ENCODE results near the gene TMC4.
"Not testable (repeated sequence)": the region's sequence is repeated elsewhere in the genome, so short reads cannot be mapped to it uniquely, and the experiment has no call there.

The TMC4 gene

DNA sequence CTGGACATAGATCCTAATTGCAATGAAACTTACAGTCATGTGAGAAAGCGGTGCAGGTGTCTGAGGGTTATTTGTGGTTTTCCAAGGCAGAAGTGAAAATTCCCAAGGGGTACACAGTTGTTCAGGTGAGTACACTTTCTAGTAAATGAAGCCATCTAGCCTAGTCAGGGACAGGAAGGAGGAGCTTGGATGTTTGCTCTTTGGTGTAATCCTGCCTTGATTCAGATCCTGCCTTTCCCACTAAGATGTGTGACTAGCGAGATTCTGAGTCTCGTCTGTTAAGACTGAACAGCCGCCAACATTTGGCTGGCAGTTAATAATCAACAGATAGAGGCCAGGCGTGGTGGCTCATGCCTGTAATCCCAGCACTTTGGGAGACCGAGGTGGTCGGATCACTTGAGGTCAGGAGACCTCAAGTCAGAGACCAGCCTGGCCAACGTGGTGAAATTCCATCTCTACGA, 30.2 kb upstream of the TMC4 start:
- no peak for DNase-seq

DNA sequence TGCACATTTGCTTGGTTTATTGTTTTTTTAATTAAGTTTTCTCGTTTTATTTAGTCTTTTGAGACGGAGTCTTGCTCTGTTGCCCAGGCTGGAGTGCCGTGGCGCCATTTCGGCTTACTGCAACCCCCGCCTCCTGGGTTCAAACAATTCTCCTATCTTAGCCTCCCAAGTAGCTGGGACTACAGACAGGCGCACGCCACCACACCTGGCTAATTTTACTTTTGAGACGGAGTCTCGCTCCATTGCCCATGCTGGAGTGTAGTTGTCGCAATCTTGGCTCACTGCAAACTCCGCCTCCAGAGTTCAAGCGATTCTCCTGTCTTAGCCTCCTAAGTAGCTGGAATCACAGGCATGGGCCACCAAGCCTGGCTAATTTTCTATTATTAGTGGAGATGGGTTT, 29.0 kb upstream of the TMC4 start:
- DNase-seq, result no peak

DNA sequence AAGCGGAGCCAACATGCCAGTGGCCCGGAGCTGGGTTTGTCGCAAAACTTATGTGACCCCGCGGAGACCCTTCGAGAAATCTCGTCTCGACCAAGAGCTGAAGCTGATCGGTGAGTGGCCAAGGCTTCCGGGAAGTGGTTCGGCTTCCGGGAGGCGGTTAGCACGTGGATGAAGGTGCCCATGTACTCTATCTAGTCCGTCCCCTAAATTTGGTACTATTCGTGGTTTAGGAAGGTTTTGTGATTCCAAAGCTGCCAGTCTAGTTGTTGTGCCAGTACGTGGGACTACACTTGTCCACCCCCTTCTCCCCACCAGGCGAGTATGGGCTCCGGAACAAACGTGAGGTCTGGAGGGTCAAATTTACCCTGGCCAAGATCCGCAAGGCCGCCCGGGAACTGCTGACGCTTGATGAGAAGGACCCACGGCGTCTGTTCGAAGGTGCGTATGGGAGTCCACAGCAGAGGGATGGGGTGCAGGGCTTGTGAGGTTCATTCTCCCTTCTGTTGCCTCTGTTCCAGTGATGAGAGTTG, 28.3 kb upstream of the TMC4 start:
- DNase-seq, result no peak

DNA sequence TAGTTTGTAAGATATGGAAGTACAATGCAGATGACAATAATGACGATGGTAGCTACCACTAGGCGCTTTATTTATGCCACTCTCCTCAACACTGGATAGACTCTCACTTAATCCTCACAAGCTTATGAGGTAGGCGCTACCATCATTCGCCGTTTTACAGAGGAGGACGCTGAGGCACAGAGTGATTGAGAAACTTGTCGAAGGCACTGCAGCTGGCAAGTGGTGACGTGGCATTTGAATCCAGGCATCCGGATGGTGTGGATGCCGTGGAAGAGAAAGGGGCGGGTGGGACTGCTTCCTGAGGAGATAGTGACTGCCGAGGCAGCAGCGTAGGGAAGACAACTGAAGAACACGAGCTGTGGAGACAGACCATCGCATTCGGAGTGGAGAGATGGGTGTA, 26.4 kb upstream of the TMC4 start:
- DNase-seq, result no peak

DNA sequence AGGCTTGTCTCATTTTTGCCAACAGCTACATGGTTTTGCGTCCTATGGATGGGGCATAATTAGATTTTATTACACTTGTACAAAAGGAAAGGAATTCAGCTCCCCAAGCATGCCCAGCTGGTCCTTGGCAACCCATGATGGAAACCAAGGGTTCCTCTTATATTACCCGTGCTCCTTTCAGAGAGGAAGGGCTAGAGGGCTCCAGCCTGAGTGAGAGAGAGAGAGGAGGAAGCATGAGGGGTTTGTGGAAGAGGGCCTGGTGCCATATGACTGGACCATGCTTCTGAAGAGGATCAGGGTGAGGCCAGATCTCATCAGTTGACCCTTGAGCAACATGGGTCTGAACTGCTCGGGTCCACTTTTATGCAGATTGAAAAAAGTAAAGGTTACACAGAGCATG, 24.2 kb upstream of the TMC4 start:
- no peak for DNase-seq

DNA sequence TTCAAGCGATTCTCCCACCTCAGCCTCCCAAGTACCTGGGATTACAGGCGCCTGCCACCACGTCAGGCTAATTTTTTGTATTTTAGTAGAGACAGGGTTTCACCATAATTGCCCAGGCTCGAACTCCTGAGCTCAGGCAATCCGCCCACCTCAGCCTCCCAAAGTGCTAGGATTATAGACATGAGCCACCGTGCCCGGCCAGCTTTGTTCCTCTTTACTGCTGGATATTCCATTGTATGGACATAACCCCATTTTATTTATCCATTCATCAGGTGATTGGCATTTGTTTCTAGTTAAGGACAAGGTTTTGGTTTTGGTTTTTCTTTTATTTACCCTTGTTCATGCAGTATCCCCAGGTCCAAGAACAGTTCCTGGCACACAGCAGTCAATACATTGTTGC, 23.6 kb upstream of the TMC4 start:
- no peak for DNase-seq

DNA sequence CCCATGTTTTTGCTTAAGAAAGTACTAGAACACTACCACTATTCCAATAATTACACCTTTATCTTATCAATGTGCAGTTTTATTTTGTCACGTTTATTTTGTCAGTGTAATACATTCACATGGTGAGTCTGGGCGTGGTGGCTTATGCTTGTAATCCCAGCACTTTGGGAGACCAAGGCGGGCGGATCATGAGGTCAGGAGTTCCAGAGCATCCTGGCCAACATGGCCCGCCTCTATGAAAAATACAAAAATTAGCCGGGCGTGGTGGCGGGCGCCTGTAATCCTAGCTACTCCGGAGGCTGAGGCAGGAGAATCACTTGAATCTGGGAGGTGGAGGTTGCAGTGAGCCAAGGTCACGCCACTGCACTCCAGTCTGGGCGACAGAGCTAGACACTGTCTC, 21.5 kb upstream of the TMC4 start:
- DNase-seq, result not testable (repeated sequence)

DNA sequence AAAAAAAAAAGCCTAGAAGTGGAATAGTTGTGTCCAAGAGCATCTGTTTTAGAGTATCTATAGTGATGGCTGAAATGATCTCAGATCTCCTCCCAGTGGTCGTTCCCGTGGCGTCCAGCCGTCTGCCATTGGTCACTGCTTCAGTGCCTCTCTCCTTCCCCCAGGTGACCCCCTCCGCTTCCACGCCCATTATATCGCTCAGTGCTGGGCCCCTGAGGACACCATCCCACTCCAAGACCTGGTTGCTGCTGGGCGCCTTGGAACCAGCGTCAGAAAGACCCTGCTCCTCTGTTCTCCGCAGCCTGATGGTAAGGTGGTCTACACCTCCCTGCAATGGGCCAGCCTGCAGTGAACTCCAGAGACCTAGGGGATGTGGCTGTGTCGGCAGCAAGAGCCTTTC, 20.1 kb upstream of the TMC4 start:
- no peak for DNase-seq

DNA sequence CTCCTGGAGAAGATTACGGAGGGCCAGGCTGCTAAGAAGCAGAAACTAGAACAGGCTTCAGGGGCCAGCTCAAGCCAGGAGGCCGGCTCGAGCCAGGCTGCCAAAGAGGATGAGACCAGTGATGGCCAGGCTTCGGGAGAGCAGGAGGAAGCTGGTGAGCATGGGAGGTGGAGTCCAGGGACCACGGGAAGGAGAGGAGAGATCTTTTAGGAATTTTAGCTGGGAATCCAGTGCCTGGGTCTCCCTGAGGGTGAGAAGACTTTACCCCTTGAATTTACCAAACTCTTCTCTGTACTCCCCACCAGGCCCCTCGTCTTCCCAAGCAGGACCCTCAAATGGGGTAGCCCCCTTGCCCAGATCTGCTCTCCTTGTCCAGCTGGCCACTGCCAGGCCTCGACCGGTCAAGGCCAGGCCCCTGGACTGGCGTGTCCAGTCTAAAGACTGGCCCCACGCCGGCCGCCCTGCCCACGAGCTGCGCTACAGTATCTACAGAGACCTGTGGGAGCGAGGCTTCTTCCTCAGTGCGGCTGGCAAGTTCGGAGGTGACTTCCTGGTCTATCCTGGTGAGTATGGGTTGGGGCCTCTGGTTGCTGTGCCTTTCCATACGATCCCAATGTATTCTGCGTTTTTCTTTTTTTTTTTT, 19.0 kb upstream of the TMC4 start:
- DNase-seq, result no peak

DNA sequence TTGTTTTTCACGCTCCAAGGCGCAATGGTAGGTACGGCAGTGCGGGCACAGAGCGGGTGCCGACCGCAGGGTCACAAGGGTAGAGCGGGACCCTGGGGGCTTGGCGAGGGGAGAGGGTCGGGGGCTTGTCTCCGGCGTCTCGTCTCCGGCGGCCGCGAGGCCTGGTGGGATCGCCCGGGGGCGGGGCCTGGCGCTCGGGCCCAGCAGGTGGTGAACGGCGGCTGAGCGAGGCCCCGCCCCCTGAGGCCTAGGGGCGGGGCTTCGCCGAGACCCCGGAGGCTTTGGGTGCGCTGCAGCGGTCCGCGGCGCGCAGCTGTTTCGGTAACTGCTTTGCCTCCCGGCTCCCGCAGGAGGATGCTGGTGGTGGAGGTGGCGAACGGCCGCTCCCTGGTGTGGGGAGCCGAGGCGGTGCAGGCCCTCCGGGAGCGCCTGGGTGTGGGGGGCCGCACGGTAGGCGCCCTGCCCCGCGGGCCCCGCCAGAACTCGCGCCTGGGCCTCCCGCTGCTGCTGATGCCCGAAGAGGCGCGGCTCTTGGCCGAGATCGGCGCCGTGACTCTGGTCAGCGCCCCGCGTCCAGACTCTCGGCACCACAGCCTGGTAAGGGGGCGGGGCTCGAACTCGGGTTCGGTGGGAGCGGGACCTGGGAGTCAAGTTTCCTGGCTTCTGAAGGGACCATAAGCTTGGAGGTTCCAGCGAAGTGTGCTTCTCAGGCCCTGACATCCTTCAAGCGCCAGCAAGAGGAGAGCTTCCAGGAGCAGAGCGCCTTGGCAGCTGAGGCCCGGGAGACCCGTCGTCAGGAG, 18.3 kb upstream of the TMC4 start, which contains the start of gene TSEN34:
Gene TSEN34 (plus strand): TSS at position 298 of the 800 bp plus-strand sequence. CDS start 57 bp downstream, at position 355.
- DNase-seq, result peak; percentile 77

DNA sequence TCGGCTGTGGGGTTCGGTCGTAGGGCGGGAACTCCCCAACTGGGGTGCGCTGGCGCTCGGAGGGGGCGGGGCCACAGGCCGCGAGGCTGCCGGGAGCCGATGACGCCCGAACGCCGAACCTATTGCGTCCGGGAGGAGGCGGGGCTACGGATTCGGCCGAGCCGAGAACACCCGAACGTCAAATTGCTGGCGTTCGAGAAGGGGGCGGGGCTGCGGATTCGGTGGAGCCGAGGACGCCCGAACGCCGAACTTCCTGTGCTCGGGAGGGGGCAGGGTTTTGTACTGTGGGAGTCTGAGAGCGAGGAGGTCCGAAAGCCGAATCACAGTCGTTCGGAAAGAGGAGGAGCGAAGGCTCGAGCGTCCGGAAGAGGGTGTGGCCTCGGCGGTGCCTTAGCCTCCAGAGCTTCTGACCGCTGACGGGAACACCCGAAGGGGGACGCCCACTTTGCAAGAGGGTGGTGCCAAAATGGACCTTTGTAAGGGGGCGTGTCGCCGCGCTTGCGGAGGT, 17.6 kb upstream of the TMC4 start:
- DNase-seq, result peak; percentile 98

DNA sequence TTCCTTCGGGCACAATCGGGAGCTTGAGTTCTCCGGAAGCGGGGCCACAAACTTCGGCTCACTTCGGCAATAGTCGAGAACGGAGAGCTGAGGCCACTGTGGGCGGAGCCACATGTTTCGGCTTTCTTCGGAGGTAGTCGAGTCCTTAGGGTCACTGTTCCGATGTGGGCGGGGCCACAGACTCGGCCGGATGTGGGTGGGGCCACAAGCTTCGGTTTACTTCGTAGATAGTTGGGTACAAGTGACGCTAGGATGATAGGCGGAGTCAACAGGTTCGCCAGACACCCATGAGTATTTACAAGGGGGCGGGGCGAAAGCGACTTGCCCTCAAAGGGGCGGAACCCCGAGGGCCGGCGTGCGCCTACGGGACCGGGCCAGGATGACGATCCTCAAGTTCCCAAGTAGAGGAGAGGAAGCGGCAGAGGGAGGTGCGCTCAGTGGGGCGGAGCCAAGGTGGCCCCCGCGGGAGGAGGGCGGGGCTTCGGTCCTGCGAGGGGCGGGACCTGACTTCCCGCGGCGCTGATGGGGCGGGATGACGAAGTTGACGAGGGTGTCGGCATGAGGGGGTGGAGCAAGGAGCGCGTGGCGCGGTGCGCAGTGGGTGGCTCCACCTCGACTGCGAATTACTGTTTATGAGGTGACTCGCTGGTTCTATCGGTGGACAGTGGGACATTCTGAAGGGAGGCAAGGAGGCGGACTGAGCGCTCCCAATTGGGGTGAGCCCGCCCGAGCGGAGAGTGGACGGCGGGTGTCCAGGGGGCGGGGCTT, 17.0 kb upstream of the TMC4 start:
- peak; percentile 99 for DNase-seq

DNA sequence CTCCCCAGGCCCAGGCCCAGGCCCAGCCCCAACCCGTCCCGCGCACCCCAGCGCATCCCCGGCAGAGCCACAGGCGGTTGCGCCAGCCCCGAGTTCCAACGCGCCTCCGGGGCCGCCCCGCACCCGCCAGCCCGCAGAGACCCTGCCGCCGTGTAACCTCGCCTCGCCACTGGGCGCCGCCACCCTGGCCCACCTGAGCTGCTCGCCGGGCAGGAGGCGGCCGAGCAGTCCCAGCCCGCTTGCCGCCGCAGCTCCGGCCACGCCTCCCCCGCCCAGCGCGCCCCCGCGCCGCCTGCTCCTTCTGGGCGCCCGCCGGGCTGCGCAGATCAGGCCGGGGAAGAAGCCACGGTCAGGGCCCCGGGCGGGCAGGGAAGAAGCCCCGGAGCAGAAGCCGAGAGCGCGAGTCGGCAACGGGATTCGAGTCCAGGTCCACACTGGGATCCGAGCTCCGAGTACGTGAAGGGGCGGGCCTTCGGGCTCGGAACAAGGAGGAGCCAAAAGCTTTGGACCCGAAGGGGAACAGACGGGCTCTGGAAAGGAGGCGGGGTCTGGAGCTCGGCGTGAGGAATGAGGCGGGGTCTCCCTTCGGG, 16.3 kb upstream of the TMC4 start, which contains the start of gene MBOAT7:
Gene MBOAT7 (minus strand): TSS at position 436 of the 590 bp plus-strand sequence. CDS start 1,072 bp downstream, outside the sequence.
- no peak for DNase-seq

DNA sequence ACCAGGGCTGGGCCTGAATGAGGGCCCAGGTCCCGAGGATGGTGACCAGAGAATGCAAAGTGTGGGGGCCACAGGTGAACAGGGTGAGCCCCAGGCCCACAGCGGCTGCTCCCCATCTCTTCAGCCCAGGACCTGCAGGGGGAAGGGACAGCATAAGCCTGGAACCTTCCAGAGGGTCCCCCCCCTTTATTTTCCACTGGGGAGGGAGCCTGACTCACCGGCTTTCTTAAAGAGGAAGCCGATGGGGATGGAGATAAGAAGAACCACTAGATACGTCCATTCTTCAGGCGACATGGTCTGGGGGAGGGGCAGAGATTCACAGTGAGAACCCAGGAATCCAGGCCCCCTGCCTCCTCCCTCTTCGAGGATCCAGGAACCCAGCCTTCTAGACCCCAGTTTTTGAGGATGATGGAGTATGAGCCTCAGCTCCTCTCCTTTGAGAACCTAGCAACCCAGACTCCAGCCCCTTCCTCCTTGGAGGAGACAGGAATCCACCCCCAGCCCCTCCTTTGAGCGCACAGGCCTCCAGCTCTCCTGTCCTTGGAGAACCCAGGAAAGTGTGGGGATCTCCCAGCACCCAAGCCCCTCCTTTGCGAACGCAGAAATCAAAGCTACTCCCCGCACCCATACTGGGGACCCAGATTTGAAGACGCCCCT, 15.4 kb upstream of the TMC4 start:
- peak; percentile 61 for DNase-seq

DNA sequence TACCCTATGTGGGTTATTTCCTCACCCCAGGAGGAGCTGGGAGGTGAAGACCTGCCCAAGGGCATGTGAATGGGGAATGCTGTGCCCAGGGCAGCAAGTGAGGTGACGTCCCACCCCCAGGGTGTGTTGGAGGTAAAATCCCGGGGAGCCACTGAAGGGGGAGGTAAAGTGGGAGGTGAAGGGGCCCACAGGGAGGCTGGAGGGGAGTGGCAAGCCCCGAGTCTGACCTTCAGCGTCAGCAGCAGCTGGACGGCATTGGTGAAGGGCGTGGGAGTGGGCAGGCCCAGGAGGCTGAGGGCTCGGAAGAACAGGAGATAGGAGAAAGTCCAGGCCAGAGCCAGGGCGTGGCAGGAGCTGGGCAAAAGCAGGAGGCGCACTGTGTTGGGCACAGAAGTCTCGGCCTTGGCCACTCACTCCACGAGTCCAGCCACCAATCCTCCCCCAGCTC, 14.0 kb upstream of the TMC4 start:
- no peak for DNase-seq

DNA sequence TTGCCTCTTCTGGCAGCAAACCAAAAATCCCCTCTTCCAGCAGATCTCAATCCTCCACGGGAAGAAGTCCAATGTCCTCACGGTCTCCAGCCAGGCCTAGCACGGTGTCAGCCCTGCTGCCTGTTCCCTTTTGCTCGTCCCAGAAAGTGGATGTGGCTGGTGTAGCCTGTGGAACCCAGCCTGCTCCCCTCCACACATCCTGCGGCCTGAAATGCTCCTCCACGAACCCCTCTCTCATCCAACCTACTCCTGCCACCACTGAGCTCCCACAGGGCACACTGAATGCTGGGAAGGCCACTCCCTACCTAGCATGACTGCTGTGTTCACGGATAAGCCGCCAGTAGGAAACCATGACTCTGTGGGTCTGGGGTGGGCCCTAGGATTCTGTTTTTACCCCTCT, 13.4 kb upstream of the TMC4 start:
- DNase-seq, result no peak

DNA sequence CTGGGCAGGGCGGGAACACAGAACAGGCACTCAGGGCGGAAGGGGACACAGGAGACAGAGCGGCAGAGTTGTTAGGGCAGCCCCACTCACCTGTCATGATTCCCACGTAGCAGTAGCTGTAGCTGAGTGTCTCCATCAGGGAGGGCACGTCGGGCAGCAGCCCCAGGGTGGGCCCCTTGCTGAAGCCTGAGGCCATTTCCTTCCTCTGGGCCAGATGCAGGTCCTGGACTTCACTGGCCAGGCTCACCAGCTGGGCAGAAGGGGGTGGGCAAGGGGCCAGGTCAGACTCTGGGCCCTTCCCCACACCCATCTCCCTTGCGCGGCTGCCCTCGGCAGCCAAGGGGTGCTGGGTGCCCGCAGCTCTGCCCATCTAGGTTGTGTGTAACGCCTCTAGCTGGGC, 10.5 kb upstream of the TMC4 start:
- DNase-seq, result no peak

DNA sequence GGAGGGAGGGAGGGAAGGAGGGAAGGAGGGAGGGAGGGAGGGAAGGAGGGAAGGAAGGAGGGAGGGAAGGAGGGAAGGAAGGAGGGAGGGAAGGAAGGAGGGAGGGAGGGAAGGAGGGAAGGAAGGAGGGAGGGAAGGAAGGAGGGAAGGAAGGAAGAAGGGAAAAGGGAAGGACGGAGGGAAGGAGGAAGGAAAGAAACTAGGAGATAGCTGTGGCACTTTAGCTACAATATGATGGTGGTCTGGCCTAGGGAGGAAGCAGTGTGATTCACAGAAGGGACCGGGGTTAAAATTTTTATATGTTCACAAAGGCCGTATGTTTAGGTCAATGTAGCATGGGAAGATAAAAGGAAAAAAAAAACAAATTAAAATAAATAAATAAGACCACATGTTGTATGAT, 8.9 kb upstream of the TMC4 start:
- not testable (repeated sequence) for DNase-seq

DNA sequence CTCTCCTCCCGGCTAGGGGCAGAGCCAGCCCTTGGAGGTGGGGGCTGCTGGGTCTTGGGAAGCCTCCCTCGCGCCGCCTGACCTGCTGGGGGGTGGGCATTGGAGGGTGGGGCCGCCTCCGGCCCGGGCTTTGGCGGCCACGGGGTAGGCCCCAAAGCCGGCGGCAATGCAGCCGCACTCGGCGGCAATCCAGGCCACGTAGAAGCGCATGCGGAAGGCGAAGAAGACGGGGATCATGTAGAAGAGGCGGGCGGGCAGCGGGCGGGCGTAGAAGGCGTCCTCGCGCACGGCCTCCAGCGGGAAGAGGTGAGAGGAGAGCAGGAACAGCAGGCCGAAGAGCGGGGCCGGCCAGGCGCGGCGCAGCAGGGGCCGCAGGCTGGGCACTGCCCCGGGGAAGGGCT, 7.7 kb upstream of the TMC4 start:
- no peak for DNase-seq

DNA sequence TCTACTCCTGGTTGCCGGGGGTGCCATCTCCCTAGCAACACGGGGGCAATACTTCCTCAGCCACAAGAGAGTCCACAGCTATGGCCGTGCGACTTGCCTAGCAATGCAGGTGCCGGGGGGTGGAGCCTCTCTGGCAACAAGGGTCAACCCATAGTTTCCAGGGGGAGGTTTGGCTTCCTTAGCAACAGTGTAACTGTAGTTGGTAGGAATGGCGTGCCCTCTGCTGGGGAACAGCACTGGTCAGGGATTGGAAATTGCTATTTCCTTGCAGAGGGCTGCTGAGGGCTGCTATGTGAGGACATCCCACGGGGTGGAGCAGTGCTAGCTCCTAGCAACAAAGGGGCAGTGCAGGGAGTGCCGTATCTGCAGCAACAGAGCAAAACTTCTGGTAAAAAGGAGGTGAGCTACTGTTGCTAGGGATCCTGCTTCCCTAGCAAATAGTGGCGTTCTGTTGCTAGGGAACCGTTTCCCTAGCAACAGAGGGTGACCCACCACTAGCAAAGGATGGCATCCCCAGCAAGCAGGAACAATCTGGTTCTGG, 7.0 kb upstream of the TMC4 start:
- peak; percentile 52 for DNase-seq

DNA sequence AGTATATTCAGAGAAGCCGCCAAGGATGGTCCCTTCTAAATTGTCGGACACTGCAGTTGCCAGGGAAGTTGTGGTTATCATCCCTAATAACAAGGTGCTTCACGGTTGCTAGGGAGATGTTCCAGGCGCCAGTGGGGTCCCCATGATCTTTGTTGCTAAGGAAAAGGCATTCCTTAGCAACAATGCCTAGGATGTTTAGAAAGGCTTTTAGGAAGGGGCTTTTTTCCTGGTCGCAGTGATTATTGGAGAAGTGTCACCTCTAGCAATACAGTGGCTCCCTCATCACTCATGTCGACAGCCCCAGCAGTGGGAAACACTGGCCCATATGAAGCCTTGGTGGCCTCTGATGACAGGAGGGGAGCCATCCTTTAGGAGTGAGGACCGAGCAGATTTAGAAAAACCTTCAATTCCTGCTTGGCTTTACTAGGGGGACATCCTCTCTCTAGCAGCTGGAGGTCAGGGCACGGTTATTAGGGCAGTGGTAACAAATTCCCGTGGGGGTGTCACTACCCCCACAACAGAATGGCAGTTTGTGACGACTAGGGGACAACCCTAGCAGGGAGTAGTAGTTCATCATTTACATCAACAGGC, 6.4 kb upstream of the TMC4 start:
- no peak for DNase-seq

All from fibroblast of skin of back (primary cell).